ENCODE results near the gene B4GALT6.

Gene B4GALT6

DNA sequence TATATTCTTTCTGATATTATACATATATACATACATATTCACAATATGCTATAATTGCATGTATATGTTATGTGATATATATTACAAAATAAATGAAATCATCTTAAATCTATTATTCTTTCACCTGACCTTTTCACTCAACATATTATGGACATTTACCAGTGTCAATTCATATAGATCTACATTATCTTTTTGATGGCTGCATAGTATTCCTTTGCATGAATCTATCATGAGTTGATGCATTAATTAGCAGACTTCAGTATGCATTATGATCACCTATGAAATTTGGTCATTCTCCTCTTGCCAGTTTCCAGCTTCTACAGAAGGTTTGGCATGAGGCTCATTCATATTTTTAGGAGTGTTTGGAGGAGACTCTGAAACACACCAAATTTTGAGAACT is 23.4 kb upstream of the B4GALT6 start:
- Mint-ChIP-seq H3K4me1 (ENCODE audit: low read depth) (peaks cover 3% of the 10 kb centered on the region), H3K27ac (no peak overlapping the region), H3K27me3 (ENCODE audit: low read depth) (peaks cover 2% of the 10 kb centered on the region), H3K36me3 (ENCODE audit: low read depth) (no peaks in the 10 kb centered on the region), H3K4me3 (no peak overlapping the region), H3K9me3 (no peaks in the 10 kb centered on the region)
- no peak for DNase-seq (ENCODE audit: low spot score)

- peaks cover 5% of the 10 kb centered on the region for H3K27me3 Mint-ChIP-seq (ENCODE audit: low read depth)
- no peak for DNase-seq (ENCODE audit: low spot score)
- H3K9me3 Mint-ChIP-seq: no peaks in the 10 kb centered on the region
- no peaks in the 10 kb centered on the region for H3K36me3 Mint-ChIP-seq (ENCODE audit: low read depth)
- H3K27ac Mint-ChIP-seq: no peak overlapping the region
- H3K4me1 Mint-ChIP-seq (ENCODE audit: low read depth): peaks cover 8% of the 10 kb centered on the region
- H3K4me3 Mint-ChIP-seq: no peak overlapping the region
Measured at GRCh38 chr18:31702449-31702848, 18.1 kb upstream of the B4GALT6 start.

DNA sequence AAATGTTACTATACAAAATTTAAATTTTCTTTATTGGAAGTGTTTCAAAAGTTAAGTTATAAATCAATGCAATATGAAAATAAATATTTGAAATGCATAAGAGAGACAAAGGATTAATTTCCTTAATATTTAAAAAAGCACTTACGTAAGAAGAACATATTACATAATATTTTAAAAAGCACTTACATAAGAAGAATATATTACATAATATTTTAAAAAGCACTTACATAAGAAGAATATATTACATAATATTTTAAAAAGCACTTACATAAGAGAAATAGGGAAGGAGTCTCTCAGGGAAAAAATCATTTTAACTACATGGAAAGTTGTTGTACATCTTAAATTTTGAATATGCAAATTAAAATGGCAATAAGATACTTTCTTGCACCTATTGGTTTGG is 17.4 kb upstream of the B4GALT6 start:
- H3K27ac Mint-ChIP-seq: no peak overlapping the region
- no peaks in the 10 kb centered on the region for H3K36me3 Mint-ChIP-seq (ENCODE audit: low read depth)
- H3K4me1 Mint-ChIP-seq (ENCODE audit: low read depth): peaks cover 8% of the 10 kb centered on the region
- H3K27me3 Mint-ChIP-seq (ENCODE audit: low read depth): peaks cover 7% of the 10 kb centered on the region
- no peak overlapping the region for H3K4me3 Mint-ChIP-seq
- H3K9me3 Mint-ChIP-seq: no peaks in the 10 kb centered on the region
- no peak for DNase-seq (ENCODE audit: low spot score)

DNA sequence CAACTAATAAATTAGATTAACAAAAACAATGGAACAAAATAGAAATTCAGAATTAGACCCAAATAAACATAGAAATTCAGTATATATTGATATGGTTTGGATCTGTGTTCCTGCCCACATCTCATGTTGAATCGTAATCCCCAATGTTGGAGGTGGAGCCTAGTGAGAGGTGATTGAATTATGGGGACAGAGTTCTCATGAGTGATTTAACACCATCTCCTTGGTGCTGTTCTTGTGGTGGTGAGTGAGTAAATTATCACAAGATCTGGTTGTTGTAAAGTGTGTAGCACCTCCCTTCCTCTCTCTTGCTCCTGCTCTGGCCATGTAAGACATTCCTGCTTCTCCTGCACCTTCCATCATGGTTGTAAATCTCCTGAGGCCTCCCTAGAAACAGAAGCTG is 16.6 kb upstream of the B4GALT6 start:
- no peak for DNase-seq (ENCODE audit: low spot score)
- Mint-ChIP-seq H3K4me3 (no peak overlapping the region), H3K4me1 (ENCODE audit: low read depth) (peaks cover 8% of the 10 kb centered on the region), H3K27ac (no peak overlapping the region), H3K27me3 (ENCODE audit: low read depth) (peaks cover 10% of the 10 kb centered on the region), H3K9me3 (no peaks in the 10 kb centered on the region), H3K36me3 (ENCODE audit: low read depth) (no peaks in the 10 kb centered on the region)

GRCh38 chr18:31697351-31698298 is 13.2 kb upstream of the B4GALT6 start:
- H3K4me3 Mint-ChIP-seq: no peak overlapping the region
- H3K9me3 Mint-ChIP-seq: no peaks in the 10 kb centered on the region
- H3K36me3 Mint-ChIP-seq (ENCODE audit: low read depth): no peaks in the 10 kb centered on the region
- no peak for DNase-seq (ENCODE audit: low spot score)
- peaks cover 3% of the 10 kb centered on the region for H3K4me1 Mint-ChIP-seq (ENCODE audit: low read depth)
- no peak overlapping the region for H3K27ac Mint-ChIP-seq
- H3K27me3 Mint-ChIP-seq (ENCODE audit: low read depth): peaks cover 25% of the 10 kb centered on the region

- H3K4me1 Mint-ChIP-seq (ENCODE audit: low read depth): no peaks in the 10 kb centered on the region
- no peak overlapping the region for H3K27ac Mint-ChIP-seq
- no peak overlapping the region for H3K4me3 Mint-ChIP-seq
- peaks cover 31% of the 10 kb centered on the region for H3K27me3 Mint-ChIP-seq (ENCODE audit: low read depth)
- no peak for DNase-seq (ENCODE audit: low spot score)
- H3K9me3 Mint-ChIP-seq: no peaks in the 10 kb centered on the region
- no peaks in the 10 kb centered on the region for H3K36me3 Mint-ChIP-seq (ENCODE audit: low read depth)
Measured at GRCh38 chr18:31695989-31696388, 11.6 kb upstream of the B4GALT6 start.

DNA sequence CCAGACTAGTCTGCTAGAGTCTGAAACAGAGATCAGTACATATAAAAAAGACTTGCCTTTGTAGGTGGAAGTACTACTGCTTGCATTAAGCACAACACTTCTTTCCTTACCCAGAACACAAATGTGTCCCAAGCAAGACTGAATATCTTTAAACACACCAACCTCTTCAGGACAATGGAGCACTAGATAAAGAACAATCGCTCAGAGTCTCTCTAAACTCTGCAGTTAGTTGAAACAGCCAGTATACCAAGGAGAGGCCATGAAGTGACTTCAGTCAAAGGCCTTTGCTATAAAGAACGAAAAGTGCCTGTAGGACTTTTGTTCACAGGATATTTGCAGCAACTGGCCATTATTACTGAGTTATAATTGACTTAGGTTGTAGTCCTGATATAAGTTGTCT is 9.9 kb upstream of the B4GALT6 start:
- H3K4me1 Mint-ChIP-seq (ENCODE audit: low read depth): no peaks in the 10 kb centered on the region
- H3K9me3 Mint-ChIP-seq: no peaks in the 10 kb centered on the region
- H3K27me3 Mint-ChIP-seq (ENCODE audit: low read depth): peaks cover 33% of the 10 kb centered on the region

DNA sequence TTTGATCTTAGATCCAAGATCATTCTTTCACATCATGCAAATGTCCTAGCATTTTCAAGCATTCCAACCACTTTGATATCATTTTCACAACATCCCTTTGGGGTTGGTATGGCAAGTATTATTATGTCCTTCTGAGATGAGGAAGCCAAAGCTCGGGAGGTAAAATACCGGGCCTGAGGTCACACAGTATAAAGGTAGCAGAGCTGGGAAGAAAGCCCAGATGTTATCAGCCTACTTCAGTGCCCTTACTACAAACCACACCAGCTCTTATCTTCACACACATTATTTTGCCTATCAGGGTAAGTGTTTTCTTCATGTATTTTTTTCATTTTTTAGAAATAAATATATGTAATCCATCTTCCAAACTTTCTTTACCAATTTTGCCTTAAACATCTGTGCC is 4.2 kb upstream of the B4GALT6 start:
- no peak for DNase-seq (ENCODE audit: low spot score)
- Mint-ChIP-seq H3K27me3 (ENCODE audit: low read depth) (peaks cover 32% of the 10 kb centered on the region), H3K27ac (no peak overlapping the region), H3K9me3 (no peaks in the 10 kb centered on the region), H3K4me1 (ENCODE audit: low read depth) (peaks cover 15% of the 10 kb centered on the region), H3K36me3 (ENCODE audit: low read depth) (no peaks in the 10 kb centered on the region), H3K4me3 (no peak overlapping the region)

More for the DNA sequence above, 9.9 kb upstream of the B4GALT6 start:
- no peak for DNase-seq (ENCODE audit: low spot score)
- Mint-ChIP-seq H3K4me3 (no peak overlapping the region), H3K27ac (no peak overlapping the region), H3K36me3 (ENCODE audit: low read depth) (no peaks in the 10 kb centered on the region)

DNA sequence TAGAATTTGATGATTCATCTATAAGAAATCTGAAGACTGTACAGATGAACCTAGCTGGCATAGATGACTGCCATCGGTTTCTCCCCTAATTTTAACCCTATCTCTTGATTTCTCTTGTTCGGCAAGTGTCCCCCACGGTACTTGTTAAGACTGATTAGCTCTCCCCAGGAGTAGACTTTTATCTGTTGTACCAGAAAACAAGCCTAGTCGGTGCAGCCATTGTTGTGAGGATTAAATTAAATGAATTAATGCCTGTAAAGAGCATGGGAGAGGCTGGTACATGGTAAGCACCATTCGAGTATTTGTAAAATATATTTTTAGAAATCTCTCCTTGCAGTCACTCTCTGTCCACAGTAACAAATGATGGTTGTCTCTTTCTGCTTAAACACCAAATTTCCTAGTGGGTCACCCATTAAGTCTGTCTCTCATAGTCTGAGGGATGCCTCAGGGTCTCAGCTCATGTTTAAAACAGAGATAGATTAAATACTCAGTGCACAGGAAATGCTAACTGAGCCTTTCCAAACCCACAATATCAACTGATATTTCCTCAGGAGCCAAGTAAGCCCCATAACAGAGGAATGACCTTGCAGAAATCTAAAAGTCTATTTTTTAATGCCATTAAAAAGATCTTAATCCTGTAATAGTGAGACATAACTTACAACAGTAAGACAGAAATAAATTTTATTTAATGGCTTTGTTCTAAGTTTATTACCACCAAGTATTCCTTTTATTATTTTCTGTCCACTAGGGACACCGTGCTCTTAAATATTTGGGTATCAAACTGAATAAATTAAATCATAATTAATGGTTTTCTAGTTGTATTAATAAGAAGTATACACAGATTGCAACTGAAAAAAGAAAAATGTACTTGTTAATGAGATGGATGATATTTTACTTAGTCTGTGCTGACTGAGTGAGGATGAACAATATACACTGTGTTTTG is 2.9 kb upstream of the B4GALT6 start:
- Mint-ChIP-seq H3K27me3 (ENCODE audit: low read depth) (peaks cover 37% of the 10 kb centered on the region), H3K36me3 (ENCODE audit: low read depth) (no peaks in the 10 kb centered on the region), H3K27ac (no peak overlapping the region), H3K4me1 (ENCODE audit: low read depth) (peaks cover 15% of the 10 kb centered on the region), H3K4me3 (no peak overlapping the region), H3K9me3 (no peaks in the 10 kb centered on the region)
- no peak for DNase-seq (ENCODE audit: low spot score)

GRCh38 chr18:31686572-31686971 is 2.2 kb upstream of the B4GALT6 start:
- Mint-ChIP-seq H3K27ac (no peak overlapping the region), H3K4me1 (ENCODE audit: low read depth) (peaks cover 15% of the 10 kb centered on the region), H3K4me3 (peak overlapping the region; percentile 29), H3K36me3 (ENCODE audit: low read depth) (no peaks in the 10 kb centered on the region), H3K9me3 (no peaks in the 10 kb centered on the region), H3K27me3 (ENCODE audit: low read depth) (peaks cover 41% of the 10 kb centered on the region)
- no peak for DNase-seq (ENCODE audit: low spot score)

DNA sequence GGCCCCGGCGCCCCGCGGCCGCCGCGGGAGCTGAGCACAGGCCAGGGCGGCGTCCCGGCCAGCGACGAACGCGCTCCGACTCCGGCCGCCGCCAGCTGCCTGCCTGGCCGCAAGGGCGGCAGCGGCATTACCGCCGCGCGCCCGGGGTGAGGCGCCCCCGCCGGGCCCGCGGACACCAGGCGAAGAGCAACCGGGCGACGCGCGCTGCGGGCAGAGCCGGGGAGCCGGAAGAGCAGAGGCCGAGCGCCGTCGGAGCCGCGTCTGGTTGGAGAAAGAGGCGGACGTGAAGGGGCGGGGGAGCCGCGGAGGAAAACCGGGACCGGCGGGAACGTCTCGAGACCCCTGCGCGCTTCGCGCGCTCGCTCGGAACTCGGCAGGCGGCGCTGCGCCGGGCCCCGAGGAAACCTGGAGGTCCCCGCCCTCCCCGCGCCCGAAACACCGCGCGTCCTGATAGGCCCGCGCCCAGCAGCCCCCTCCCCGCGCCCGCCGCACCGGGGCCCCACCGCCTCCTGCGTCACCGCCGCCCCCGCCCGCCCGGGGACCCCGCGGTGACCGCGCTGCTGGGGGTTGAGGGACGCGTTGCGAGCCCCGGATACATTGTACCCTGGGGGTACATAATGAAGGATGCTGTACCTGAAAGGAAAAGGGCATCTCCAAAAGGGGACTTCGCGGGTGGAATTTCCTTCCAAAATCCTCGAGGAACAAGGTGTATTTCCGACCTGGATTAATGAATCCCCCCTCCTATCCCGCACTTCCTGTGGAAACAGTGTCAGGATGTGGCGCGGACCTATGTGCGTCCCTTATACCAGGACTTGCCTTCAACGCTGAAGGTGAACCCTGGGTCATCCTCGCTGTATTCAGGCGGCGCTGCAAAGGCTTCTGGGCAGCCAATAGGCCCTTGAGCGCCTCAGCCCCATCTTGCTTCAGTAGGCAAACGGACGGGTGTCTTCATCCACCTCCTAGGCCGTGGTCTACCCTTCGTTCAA is 1.0 kb upstream of the B4GALT6 start:
- no peaks in the 10 kb centered on the region for H3K9me3 Mint-ChIP-seq
- H3K27me3 Mint-ChIP-seq (ENCODE audit: low read depth): peaks cover 48% of the 10 kb centered on the region
- peak overlapping the region; percentile 63 for H3K27ac Mint-ChIP-seq
- H3K4me3 Mint-ChIP-seq: peak overlapping the region; percentile 84
- DNase-seq (ENCODE audit: low spot score): peak; percentile 65
- no peaks in the 10 kb centered on the region for H3K36me3 Mint-ChIP-seq (ENCODE audit: low read depth)
- H3K4me1 Mint-ChIP-seq (ENCODE audit: low read depth): peaks cover 15% of the 10 kb centered on the region

GRCh38 chr18:31683968-31684278 is 458 bp downstream of the B4GALT6 start:
- H3K27me3 Mint-ChIP-seq (ENCODE audit: low read depth): peaks cover 53% of the 10 kb centered on the region
- peaks cover 15% of the 10 kb centered on the region for H3K4me1 Mint-ChIP-seq (ENCODE audit: low read depth)
- no peaks in the 10 kb centered on the region for H3K9me3 Mint-ChIP-seq
- peak overlapping the region; percentile 89 for H3K4me3 Mint-ChIP-seq
- no peaks in the 10 kb centered on the region for H3K36me3 Mint-ChIP-seq (ENCODE audit: low read depth)
- peak overlapping the region; percentile 60 for H3K27ac Mint-ChIP-seq
- DNase-seq (ENCODE audit: low spot score): no peak

DNA sequence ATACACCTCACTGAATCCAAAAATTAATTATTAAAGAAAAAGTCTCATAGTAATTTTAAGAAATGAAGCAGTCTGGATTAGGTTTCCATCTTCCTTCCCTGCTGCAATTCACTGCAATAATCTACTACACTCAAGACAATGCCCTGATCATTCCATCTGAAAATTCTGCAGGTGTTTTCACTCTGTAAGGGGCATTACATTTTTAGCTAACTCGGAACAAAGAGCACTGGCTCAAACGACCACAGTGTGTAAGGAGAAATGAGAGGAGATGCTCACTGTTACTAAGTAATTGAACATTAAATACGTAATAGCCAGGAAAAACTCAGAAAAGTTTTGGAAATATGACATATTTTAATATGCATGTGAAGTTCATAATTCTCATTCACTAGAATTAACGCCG is 1.3 kb downstream of the B4GALT6 start:
- no peaks in the 10 kb centered on the region for H3K36me3 Mint-ChIP-seq (ENCODE audit: low read depth)
- DNase-seq (ENCODE audit: low spot score): no peak
- no peaks in the 10 kb centered on the region for H3K9me3 Mint-ChIP-seq
- no peak overlapping the region for H3K27ac Mint-ChIP-seq
- peaks cover 58% of the 10 kb centered on the region for H3K27me3 Mint-ChIP-seq (ENCODE audit: low read depth)
- peaks cover 13% of the 10 kb centered on the region for H3K4me1 Mint-ChIP-seq (ENCODE audit: low read depth)
- no peak overlapping the region for H3K4me3 Mint-ChIP-seq
